ENCODE measurements around the gene GPC5. TPM values are rescaled to one million over a fixed set of nuclear protein-coding genes. Genes with fewer than 3 reads are reported as not detected.

The GPC5 gene
- total RNA-seq, 3 donors from 2014 or later = 0.13 to 0.16 TPM; not detected in 1

DNA sequence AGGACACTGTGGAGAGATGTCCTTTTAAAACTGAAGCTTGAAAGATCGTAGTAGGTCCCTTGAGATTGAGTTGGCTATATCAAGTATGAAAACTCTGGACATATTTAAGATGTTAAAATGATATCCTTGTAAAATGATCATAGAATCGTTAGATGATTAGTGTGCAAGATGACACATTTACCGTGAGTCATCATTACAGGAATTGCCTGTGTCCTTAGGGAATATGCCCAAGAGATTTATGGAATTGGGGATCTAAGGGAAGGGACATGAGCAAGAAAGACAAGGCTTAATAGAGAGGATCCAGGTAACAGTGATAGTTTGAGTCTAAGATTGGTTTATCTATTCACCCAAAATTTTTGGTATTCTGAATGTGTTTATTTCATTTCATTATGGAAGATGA lies 233.7 kb downstream of the GPC5 start:
- no peak for ATAC-seq
- DNase-seq = no peak
- Mint-ChIP-seq H3K4me3 (no peak overlapping the region), H3K4me1 (ENCODE audit: low read depth) (no peaks in the 10 kb centered on the region), H3K36me3 (ENCODE audit: insufficient read depth) (no peaks in the 10 kb centered on the region), H3K27me3 (ENCODE audit: low read depth) (no peaks in the 10 kb centered on the region), H3K9me3 (no peaks in the 10 kb centered on the region)

DNA sequence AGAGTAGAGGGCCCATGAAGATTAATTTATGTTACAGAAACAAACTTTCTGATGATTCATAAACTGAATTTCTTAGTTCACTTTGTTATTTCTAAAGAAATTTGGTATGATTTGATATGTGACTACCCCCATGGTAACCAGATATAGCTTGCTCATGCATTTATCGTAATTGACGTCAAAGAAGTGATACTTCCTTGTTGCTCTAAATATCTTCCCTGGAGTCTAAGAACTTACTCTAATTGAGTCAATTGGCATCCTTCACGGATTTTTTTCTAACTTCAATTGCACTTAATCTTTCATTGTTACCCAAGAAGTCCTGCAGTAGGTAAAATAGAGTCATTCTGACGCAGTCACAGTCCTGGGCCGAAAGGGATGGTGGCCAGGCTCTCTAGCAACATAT lies 240.9 kb downstream of the GPC5 start:
- Mint-ChIP-seq H3K4me1 (ENCODE audit: low read depth) (no peaks in the 10 kb centered on the region), H3K36me3 (ENCODE audit: insufficient read depth) (no peaks in the 10 kb centered on the region), H3K27me3 (ENCODE audit: low read depth) (peaks cover 3% of the 10 kb centered on the region), H3K9me3 (no peaks in the 10 kb centered on the region), H3K4me3 (no peak overlapping the region)
- ATAC-seq = no peak
- DNase-seq = no peak

DNA sequence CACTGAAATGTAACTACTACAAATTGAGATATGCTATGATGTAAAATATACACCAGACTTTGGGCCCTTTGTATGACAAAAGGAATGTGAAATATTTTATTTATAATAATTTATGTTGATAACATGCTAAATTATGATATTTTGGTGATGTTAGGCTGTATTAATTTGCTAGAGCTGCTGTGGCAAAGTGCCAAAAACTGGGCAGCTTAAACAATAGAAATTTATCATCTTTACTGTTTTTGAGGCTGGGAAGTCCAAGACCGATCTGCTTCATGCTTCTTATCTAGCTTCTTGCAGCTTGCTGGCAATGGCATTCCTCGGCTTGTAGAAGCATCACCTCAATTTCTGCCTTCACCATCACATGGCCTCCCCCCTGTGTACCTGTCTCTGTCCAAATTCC lies 245.0 kb downstream of the GPC5 start:
- Mint-ChIP-seq H3K4me3 (no peak overlapping the region), H3K9me3 (no peaks in the 10 kb centered on the region), H3K27me3 (ENCODE audit: low read depth) (no peaks in the 10 kb centered on the region), H3K4me1 (ENCODE audit: low read depth) (no peaks in the 10 kb centered on the region), H3K36me3 (ENCODE audit: insufficient read depth) (no peaks in the 10 kb centered on the region)
- ATAC-seq = no peak
- no peak for DNase-seq

DNA sequence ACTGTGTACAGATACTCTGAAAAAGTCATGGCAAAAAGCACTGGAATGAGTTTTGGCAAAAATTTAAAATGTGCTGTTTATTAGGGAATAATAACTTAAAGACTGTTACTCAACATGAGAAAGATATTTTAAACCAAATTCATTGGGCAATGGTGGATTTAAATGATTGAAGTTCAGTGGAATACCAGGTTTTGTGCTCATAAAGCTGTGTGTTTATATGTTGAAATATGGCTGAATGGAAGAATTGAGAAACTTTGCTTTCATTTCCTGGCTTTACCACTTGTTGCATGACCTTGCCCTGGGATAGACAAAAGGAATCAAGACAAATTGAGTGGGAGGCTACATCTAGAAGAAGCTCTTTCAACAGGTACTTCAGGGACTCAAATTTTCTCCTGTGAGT lies 246.4 kb downstream of the GPC5 start:
- Mint-ChIP-seq H3K27me3 (ENCODE audit: low read depth) (no peaks in the 10 kb centered on the region), H3K9me3 (no peaks in the 10 kb centered on the region)
- ATAC-seq = no peak

DNA sequence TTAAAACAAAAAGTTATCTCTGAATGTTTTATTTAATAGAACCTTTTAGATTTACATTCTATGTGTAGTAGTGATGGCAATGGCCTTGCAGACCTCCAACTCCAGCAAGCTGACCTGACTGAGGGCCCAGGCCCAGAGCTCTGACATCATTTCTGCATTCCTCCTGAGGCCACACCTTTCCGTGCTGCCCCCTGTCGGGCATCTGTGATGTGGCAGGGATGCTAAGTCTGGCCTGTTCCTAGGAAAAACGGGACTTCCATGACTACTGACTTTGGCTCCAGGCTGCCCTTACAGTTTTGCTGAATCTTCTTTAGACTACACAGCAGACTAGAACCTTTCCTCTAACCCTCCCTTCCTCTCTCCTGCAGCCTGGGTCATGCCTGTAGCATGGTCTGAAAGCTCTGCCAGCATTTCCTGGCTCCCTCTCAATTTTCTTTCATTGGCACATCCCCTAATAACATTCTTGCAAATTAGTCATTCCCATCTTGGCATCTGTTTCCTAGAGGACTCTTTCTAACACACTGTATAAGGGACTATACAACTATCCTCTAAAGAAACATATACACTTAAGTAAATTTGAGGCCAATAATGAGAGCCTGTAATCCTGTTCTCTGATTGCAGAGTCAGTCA lies 249.1 kb downstream of the GPC5 start:
- ATAC-seq = no peak
- Mint-ChIP-seq H3K27me3 (ENCODE audit: low read depth) (no peaks in the 10 kb centered on the region), H3K36me3 (ENCODE audit: insufficient read depth) (no peaks in the 10 kb centered on the region), H3K4me1 (ENCODE audit: low read depth) (no peaks in the 10 kb centered on the region), H3K4me3 (no peak overlapping the region), H3K9me3 (no peaks in the 10 kb centered on the region)
- DNase-seq = no peak

More for the DNA sequence above, 246.4 kb downstream of the GPC5 start:
- H3K36me3 Mint-ChIP-seq (ENCODE audit: insufficient read depth) = no peaks in the 10 kb centered on the region
- H3K4me3 Mint-ChIP-seq = no peak overlapping the region
- DNase-seq = no peak
- no peaks in the 10 kb centered on the region for H3K4me1 Mint-ChIP-seq (ENCODE audit: low read depth)

DNA sequence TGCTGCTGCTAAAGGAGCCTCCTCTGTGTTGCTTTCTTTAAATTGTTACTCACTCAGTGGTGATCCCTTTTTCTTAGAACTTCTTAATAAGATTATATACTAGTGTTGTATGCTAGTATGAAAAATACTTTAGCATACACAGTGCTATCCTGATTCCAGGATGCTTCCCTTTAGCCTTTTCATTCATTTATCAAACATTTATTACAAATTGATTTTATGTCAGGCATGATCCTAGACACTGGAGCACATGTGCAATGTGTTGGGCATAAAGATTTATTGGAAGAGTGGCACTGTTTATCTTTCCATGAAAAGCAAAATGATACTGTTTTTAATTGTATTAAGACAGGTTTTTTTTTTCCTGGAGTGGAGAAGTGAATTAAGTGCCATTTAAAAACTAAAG lies 249.6 kb downstream of the GPC5 start:
- Mint-ChIP-seq H3K9me3 (no peaks in the 10 kb centered on the region), H3K27me3 (ENCODE audit: low read depth) (no peaks in the 10 kb centered on the region), H3K4me3 (no peak overlapping the region), H3K36me3 (ENCODE audit: insufficient read depth) (no peaks in the 10 kb centered on the region), H3K4me1 (ENCODE audit: low read depth) (no peaks in the 10 kb centered on the region)
- ATAC-seq (no peak), DNase-seq (no peak)

DNA sequence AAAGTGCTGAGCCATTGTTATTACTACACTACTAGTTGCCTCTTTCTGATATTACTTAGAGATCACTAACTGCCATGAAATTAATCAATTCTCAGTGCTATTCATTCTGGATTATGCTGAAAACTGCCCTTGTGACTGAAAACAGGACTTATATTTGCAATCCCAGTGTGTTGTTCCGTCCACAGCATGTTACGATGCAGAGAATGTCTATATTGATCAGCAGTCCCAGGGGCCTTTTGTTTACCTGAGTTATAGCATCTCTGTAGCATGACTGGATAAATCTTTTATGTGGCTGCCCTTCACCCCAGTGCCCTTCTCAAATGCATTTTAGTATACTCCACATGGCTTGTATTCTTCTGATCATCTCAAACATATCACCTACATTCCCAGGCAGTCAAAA lies 251.0 kb downstream of the GPC5 start:
- DNase-seq (no peak), ATAC-seq (no peak)
- Mint-ChIP-seq H3K27me3 (ENCODE audit: low read depth) (no peaks in the 10 kb centered on the region), H3K4me3 (no peak overlapping the region), H3K4me1 (ENCODE audit: low read depth) (no peaks in the 10 kb centered on the region), H3K9me3 (no peaks in the 10 kb centered on the region), H3K36me3 (ENCODE audit: insufficient read depth) (no peaks in the 10 kb centered on the region)

DNA sequence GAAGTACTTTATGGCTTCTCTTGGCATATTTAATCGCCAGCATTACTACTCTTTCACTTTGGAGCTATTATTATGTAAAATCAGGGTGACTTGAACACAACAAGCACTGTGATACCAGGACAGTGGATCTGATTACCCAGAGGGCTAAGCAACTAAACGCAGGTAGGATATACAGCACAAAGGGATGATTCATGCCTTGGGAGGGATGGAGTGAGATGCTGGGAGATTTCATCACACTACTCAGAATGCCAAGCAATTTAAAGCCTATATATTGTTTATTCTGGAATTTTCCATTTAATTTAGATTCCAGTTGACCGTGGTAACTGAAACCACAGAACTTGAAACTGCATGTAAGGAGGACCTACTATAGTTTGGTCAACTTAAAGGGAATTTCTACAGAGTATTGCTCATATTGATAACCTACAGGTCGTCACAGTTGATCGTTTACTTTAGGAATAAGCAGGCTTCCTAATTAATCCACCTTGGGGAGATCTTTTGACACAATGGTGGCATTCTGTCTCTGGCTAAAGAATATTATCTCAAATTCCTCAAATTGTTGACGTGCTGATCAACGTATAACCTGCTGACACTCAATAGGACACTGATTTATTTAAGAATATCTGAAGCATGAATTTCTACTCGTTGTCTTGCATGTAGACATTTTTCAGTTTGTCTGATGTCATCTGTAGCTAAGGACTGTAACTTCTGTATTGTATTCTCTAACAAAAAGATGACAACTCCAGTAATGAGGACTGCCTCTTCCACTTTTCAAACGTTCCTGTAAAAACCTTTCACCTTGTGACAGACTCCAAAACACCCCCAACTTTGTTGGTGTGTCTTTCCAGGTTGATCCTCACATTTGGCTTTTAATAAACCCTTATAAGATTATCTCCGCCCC lies 254.2 kb downstream of the GPC5 start:
- Mint-ChIP-seq H3K27me3 (ENCODE audit: low read depth) (no peaks in the 10 kb centered on the region), H3K36me3 (ENCODE audit: insufficient read depth) (no peaks in the 10 kb centered on the region), H3K4me3 (no peak overlapping the region), H3K4me1 (ENCODE audit: low read depth) (no peaks in the 10 kb centered on the region), H3K9me3 (no peaks in the 10 kb centered on the region)
- DNase-seq = no peak
- ATAC-seq = no peak

DNA sequence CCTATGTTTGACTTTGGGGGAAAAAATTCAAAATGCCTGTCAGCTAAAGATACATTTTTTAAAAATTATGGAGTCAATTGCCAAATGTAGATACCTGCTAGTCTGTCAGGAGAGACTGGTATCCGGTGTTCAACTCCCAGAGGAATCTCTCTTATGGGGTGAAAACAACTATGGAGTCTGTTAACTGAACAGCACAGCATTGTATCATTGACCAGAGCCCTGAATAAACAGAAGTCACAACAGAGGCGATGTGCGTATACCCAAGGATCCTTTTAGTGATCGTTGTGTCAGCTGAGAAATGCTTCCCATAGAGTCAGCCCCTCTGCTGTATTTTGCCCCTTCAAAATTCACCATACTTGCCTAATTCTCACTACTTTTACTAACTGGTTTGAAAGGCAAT lies 257.3 kb downstream of the GPC5 start:
- no peak overlapping the region for H3K4me3 Mint-ChIP-seq
- ATAC-seq (no peak), DNase-seq (no peak)
- H3K27me3 Mint-ChIP-seq (ENCODE audit: low read depth) = no peaks in the 10 kb centered on the region
- H3K9me3 Mint-ChIP-seq = no peaks in the 10 kb centered on the region
- H3K4me1 Mint-ChIP-seq (ENCODE audit: low read depth) = no peaks in the 10 kb centered on the region
- no peaks in the 10 kb centered on the region for H3K36me3 Mint-ChIP-seq (ENCODE audit: insufficient read depth)

DNA sequence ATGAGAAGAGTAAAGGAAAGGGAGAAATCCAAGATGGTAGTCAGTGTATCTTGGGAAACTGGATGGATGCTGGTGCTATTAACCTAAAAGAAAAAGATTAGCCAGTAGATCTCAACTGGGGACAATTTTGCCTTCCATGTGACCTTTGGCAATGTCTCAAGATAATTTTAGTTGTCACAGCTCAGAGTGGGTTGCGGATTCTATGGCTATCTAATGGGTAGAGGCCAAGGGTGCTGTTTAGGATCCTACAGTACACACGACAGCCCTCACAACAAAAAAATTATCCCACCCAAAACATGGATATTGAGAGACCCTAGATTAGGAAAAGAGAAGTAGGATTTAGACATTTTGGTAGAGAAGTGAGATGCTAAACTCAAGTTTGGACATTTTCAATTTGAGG lies 258.9 kb downstream of the GPC5 start:
- Mint-ChIP-seq H3K4me3 (no peak overlapping the region), H3K36me3 (ENCODE audit: insufficient read depth) (no peaks in the 10 kb centered on the region), H3K4me1 (ENCODE audit: low read depth) (no peaks in the 10 kb centered on the region), H3K9me3 (no peaks in the 10 kb centered on the region), H3K27me3 (ENCODE audit: low read depth) (no peaks in the 10 kb centered on the region)
- DNase-seq (no peak), ATAC-seq (no peak)

DNA sequence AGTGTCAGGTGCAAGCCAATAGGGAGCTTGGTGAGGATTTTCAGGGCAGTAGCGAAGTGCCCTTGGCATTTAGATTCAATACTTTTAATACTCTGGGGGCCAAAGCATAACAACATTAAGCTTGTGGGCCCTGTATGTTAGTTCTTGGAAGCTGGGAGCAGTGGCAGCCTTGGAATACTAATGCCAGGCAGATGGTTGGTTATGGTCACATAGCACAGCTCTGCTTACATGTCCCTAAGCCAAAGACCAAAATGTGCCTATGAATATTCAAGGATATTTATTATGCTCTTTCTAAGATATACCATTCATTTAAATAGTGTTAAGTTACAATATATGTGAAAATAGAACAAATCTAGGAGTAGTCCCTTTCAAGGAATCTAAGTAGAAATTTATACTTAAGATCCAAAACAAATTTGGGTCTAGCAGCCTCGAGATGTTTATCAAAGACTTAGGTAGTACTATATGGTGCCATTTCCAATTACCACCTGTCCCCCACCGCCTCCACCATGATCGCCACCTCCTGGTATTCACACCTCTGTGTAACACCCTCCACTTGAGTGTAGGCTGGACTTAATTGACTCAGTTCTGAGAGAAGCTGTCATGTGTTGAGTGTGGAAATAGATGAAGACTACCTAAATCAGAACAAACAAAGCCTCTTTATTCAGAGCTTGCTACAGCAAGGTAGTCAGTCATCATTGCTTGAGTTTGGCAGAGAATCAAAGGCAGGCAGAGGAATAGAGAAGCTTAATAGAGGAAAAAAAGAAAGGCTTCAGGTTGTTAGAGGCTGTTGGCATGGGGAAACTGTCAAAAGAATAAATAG lies 261.0 kb downstream of the GPC5 start:
- ATAC-seq = no peak
- no peaks in the 10 kb centered on the region for H3K4me1 Mint-ChIP-seq (ENCODE audit: low read depth)

DNA sequence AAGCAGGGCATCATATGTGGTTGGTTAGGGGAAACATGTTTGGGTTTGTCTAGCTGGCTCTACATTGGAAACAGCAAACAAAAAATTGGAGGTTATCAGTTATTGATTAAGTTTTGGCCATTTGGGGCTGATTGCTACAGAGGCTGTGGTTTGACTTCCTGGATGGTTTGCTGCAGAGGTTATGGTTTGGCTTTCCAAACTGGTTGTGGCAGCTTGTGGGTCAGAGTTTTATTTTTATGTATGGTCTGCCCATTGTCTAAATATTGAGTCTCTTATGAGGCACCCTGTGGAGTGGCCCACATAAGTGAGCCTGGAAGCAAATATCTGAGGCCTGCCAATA lies 261.6 kb downstream of the GPC5 start:
- DNase-seq (no peak), ATAC-seq (no peak)
- H3K9me3 Mint-ChIP-seq = no peaks in the 10 kb centered on the region
- no peaks in the 10 kb centered on the region for H3K4me1 Mint-ChIP-seq (ENCODE audit: low read depth)
- H3K36me3 Mint-ChIP-seq (ENCODE audit: insufficient read depth) = no peaks in the 10 kb centered on the region
- H3K4me3 Mint-ChIP-seq = no peak overlapping the region
- no peaks in the 10 kb centered on the region for H3K27me3 Mint-ChIP-seq (ENCODE audit: low read depth)

More for the DNA sequence above, 261.0 kb downstream of the GPC5 start:
- H3K9me3 Mint-ChIP-seq = no peaks in the 10 kb centered on the region
- no peaks in the 10 kb centered on the region for H3K36me3 Mint-ChIP-seq (ENCODE audit: insufficient read depth)
- no peak overlapping the region for H3K4me3 Mint-ChIP-seq
- DNase-seq = no peak
- no peaks in the 10 kb centered on the region for H3K27me3 Mint-ChIP-seq (ENCODE audit: low read depth)

DNA sequence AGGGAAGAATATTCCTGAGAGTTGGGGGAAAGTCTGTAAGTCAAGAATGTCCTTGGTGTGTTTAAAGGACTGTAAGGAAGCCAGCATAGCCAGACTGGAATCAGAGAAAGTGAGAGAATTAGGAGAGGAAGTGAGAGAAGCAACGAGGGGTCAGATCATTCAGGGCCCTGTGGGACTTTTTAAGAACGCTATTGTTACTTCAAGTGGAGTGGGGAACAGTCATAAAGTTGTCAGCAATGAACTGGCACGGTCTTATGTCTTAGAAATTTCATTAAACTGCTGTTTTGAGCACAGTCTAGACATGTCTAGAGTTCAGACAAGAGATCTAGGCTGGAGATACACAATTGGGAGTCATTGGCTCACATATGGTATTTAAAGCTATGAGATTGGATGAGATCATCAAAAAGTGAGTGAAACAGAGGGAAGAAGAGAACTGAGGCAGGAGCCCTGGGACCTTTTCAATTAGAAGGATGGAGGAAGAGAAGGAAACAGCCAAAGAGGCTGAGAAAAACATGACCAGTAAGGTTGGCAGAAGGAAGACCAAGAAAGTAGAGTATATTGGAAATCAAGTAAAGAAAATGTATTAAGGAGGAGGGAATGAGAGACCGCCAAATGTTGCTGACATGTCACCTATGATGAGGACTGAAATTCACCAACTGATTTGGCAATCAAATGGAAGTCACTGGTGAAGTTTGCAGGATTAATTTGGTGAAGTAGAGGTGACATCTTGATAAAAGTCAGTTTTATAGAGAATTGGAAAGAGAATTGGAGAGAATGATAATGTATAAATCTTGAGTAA lies 263.5 kb downstream of the GPC5 start:
- no peak for ATAC-seq
- H3K4me1 Mint-ChIP-seq (ENCODE audit: low read depth) = no peaks in the 10 kb centered on the region

DNA sequence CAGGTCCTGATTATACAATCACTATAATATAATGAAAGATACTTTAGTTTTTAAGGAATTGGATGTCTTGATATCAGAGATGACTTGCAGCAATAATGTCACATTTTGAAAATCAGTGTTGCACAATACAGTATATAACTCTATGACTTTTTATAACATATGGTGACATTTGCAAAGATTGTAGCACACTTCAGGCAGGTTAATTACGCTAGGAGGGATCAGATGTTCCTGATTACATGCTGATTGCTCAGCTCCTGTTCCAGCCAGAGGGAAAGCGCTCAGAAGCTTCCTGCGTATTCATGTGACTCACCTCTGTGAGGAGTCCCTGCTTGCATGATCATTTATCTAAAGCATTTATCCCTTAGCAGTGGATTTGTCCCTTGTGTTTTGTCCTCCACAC lies 265.6 kb downstream of the GPC5 start:
- no peak for ATAC-seq
- no peaks in the 10 kb centered on the region for H3K4me1 Mint-ChIP-seq (ENCODE audit: low read depth)
- no peaks in the 10 kb centered on the region for H3K9me3 Mint-ChIP-seq
- no peak for DNase-seq
- no peaks in the 10 kb centered on the region for H3K27me3 Mint-ChIP-seq (ENCODE audit: low read depth)
- H3K36me3 Mint-ChIP-seq (ENCODE audit: insufficient read depth) = no peaks in the 10 kb centered on the region
- no peak overlapping the region for H3K4me3 Mint-ChIP-seq

More for the DNA sequence above, 263.5 kb downstream of the GPC5 start:
- no peak for DNase-seq
- Mint-ChIP-seq H3K36me3 (ENCODE audit: insufficient read depth) (no peaks in the 10 kb centered on the region), H3K27me3 (ENCODE audit: low read depth) (no peaks in the 10 kb centered on the region), H3K4me3 (no peak overlapping the region), H3K9me3 (no peaks in the 10 kb centered on the region)

Measured in activated T-cell treated with anti-CD3 and anti-CD28 coated beads, Interleukin-2, amount 50 U/mL, for 4 hours (primary cell).